B cell (primary cell): Measurements from ENCODE around the gene UBAC1. TPM values are rescaled to one million over a fixed set of nuclear protein-coding genes. Genes with fewer than 3 reads are reported as not detected.
"Not testable (repeated sequence)": the region's sequence is repeated elsewhere in the genome, so short reads cannot be mapped to it uniquely, and the experiment has no call there.

Source experiments
- ATAC-seq: fragments of 200-7000 bp; cut with Tn5 transposase; one replicate; pipeline ENCODE4 v1.10.0; 2021; ENCODE audit warnings: low read depth, mild to moderate bottlenecking, moderate number of reproducible peaks, moderate library complexity
- CTCF ChIA-PET: fragments of 350-600 bp; sonication (Branson Sonifier 250); formaldehyde crosslinking; loops from one replicate; lab custom pipeline; 2021; ENCODE audit warnings: antibody characterized with exemption, inconsistent platforms; lab: Charles Lee
- POLR2A ChIA-PET: fragments of 350-600 bp; sonication (Branson Sonifier 250); formaldehyde crosslinking; loops from one replicate; lab custom pipeline; 2021; ENCODE audit warnings: antibody characterized with exemption; lab: Charles Lee
- DNase-seq: peaks from one replicate; pipeline ENCODE4 v3.0.0; 2013
- H2AFZ ChIP-seq: 2 replicates; pipeline ENCODE4 v1.6.1; 2012; ENCODE audit warnings: mild to moderate bottlenecking, low read depth, low read length; ENCODE audit not compliant: insufficient read depth, poor library complexity, severe bottlenecking
- H3K27ac ChIP-seq, 2 donors: 1 replicate in 1 of 2; 2 replicates in 1 of 2; pipeline ENCODE4 v1.5.1; 2012 to 2013; ENCODE audit warnings: low read length in 2 of 2, mild to moderate bottlenecking in 2 of 2, moderate library complexity in 1 of 2
- H3K27me3 ChIP-seq, 4 experiments: fragments of 200-600 bp in 1 of 4; sonication (generic) in 1 of 4; replicated peaks in 1 of 4; 1 replicate in 2 of 4; 2 replicates in 2 of 4; pipeline versions ENCODE4 v1.6.1 to v1.7.0; 2013 to 2016; ENCODE audit warnings: low read length in 3 of 4, mild to moderate bottlenecking in 2 of 4, mixed read lengths in 1 of 4, moderate library complexity in 1 of 4; ENCODE audit not compliant: insufficient read depth in 4 of 4, control insufficient read depth in 3 of 4; ENCODE audit errors: control extremely low read depth in 1 of 4
- H3K36me3 ChIP-seq, 2 experiments: replicated peaks in 1 of 2; 1 replicate in 1 of 2; 2 replicates in 1 of 2; pipeline versions ENCODE4 v1.6.1 to v1.7.1; 2013; ENCODE audit warnings: low read length in 1 of 2; ENCODE audit not compliant: insufficient read depth in 2 of 2, control insufficient read depth in 1 of 2; ENCODE audit errors: control extremely low read depth in 1 of 2, extremely low read depth in 1 of 2
- H3K4me1 ChIP-seq, 2 donors: fragments of 200-600 bp in 1 of 2; sonication (generic) in 1 of 2; 1 replicate in 1 of 2; 2 replicates in 1 of 2; pipeline versions ENCODE4 v1.5.1 to v1.6.1; 2013 to 2017; ENCODE audit warnings: low read length in 2 of 2; ENCODE audit not compliant: control insufficient read depth in 2 of 2, insufficient read depth in 2 of 2
- H3K4me2 ChIP-seq: replicated peaks from 2 replicates; pipeline ENCODE3; 2012; ENCODE audit warnings: mild to moderate bottlenecking, low read depth, low read length; ENCODE audit not compliant: poor library complexity, severe bottlenecking
- H3K4me3 ChIP-seq, 5 experiments: fragments of 200-600 bp in 1 of 5; sonication (generic) in 1 of 5; 1 replicate in 3 of 5; 2 replicates in 2 of 5; pipeline versions ENCODE4 v1.5.1 to v1.7.0; 2011 to 2016; ENCODE audit warnings: low read length in 4 of 5, mild to moderate bottlenecking in 4 of 5, low read depth in 2 of 5, control low read depth in 1 of 5, moderate library complexity in 1 of 5; ENCODE audit not compliant: insufficient read depth in 1 of 5; ENCODE audit errors: control extremely low read depth in 1 of 5, extremely low read depth in 1 of 5
- H3K79me2 ChIP-seq: fragments of 200-600 bp; sonication (generic); one replicate; pipeline ENCODE4 v1.6.0; 2016; ENCODE audit warnings: low read length; ENCODE audit not compliant: control insufficient read depth, insufficient read depth
- H3K9ac ChIP-seq: fragments of 200-600 bp; sonication (generic); 2 replicates; pipeline ENCODE4 v1.6.1; 2017; ENCODE audit warnings: mild to moderate bottlenecking, low read length, moderate library complexity
- H3K9me3 ChIP-seq, 3 donors: one replicate each; pipeline versions ENCODE4 v1.6.1 to v1.7.1; 2013; ENCODE audit warnings: low read length in 2 of 3; ENCODE audit not compliant: control insufficient read depth in 2 of 3, insufficient read depth in 1 of 3; ENCODE audit errors: control extremely low read depth in 1 of 3
- H4K20me1 ChIP-seq: 2 replicates; pipeline ENCODE4 v1.6.0; 2012; ENCODE audit warnings: mild to moderate bottlenecking, low read length; ENCODE audit not compliant: insufficient read depth, control insufficient read depth, poor library complexity, severe bottlenecking
- H3K27ac Mint-ChIP-seq: one replicate; pipeline ENCODE4 v1.8.0; 2021; ENCODE audit warnings: mixed read lengths
- H3K27me3 Mint-ChIP-seq: one replicate; pipeline ENCODE4 v1.8.0; 2021; ENCODE audit warnings: mixed read lengths
- H3K4me1 Mint-ChIP-seq: one replicate; pipeline ENCODE4 v1.8.0; 2021; ENCODE audit warnings: mixed read lengths
- H3K4me3 Mint-ChIP-seq: one replicate; pipeline ENCODE4 v1.8.0; 2021; ENCODE audit warnings: mixed read lengths
- H3K9me3 Mint-ChIP-seq: one replicate; pipeline ENCODE4 v1.8.0; 2022; ENCODE audit warnings: mixed read lengths; ENCODE audit not compliant: insufficient read depth
- EZH2 ChIP-seq: IDR thresholded peaks from 2 replicates; pipeline ENCODE4 v1.6.1; 2012; ENCODE audit warnings: borderline replicate concordance, low read depth, mild to moderate bottlenecking, moderate library complexity, low read length; ENCODE audit not compliant: insufficient read depth, poor library complexity, severe bottlenecking
- WGBS: methylation state at CpG from one replicate; pipeline ENCODE4 v1.1.5; 2013; ENCODE audit warnings: missing lambda C conversion rate; ENCODE audit not compliant: insufficient coverage; 5-methylcytosine and 5-hydroxymethylcytosine counted together
- intact Hi-C: fragments of 100-400 bp; cut with micrococcal nuclease; formaldehyde crosslinking; loops from one replicate; pipeline ENCODE4 v1.10.0; 2022
- polyA plus RNA-seq: library from polyadenylated mRNA; depleted of rRNA; stranded (reverse); fragments of >200 nt; gene quantifications from 2 replicates; pipeline ENCODE4 v1.2.3, GENCODE V29; 2012
- total RNA-seq, 2 donors: library from RNA; stranded (reverse); fragments of 120-200 nt in 1 of 2; gene quantifications; 1 replicate in 1 of 2; 2 replicates in 1 of 2; pipeline versions ENCODE4 v1.2.3 to v1.2.4, GENCODE V29; 2013 to 2022
- TF ChIP-seq, protein P1 (sequence below): fragments of 200-600 bp; IDR thresholded peaks from one replicate; pipeline ENCODE4 v1.8.0; 2022; ENCODE audit warnings: antibody characterized with exemption, mild to moderate bottlenecking

Gene UBAC1
- total and polyA plus RNA-seq, 2 donors (not counting 1 experiment from before 2014, with no cell fraction given): 30.8 to 31.1 TPM

DNA sequence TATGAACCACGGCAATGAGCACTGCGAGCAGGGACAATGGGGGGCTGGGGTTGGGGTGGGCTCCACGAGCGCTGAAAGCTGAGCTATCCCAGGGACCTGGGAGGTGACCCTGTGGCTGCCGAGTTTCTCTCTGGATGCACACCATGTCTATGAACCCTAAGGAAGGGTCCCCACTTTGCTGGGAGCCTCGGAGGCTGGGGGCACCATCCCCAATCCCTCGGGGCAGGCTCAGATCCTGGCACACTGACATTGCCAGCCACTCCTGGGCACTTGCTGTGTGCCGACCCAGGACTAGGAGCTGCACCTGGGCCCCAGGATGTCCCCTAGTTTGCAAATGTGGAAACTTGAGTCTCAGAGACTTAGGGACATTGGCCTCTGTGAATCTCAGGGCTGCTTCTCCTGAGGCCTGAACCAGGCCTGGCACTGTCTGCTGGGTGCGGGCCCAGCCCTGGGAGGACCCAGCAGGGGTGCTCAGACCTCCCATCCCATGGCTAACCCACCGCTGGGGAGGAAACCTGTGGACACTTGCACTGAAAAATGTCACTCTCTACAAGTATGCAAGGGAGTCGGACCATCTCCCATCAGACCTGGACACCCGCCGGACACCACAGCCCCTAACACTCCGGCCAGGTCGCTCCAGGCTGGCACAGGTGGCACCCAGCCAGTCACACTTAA, 40.8 kb downstream of the UBAC1 start:
- whole genome bisulfite sequencing: 98% methylated on average over 12 of the region's 15 CpGs
- ATAC-seq: no peak
- Histone ChIP-seq H3K9me3 (peaks cover 0 to 41% (median 25%) of the 10 kb centered on the region in 3 donors), H3K9ac (no peak overlapping the region), H2AFZ (no peak overlapping the region), H3K4me2 (no peak overlapping the region), H3K4me3 (no peak overlapping the region), H3K27ac (no peak overlapping the region), H3K36me3 (peaks cover 4% of the 10 kb centered on the region in 2 experiments), H3K4me1 (peaks cover 5 to 9% of the 10 kb centered on the region in 2 donors), H4K20me1 (no peaks in the 10 kb centered on the region), H3K27me3 (no peaks in the 10 kb centered on the region), H3K79me2 (no peaks in the 10 kb centered on the region)
- Mint-ChIP-seq H3K27me3 (no peaks in the 10 kb centered on the region), H3K9me3 (peaks cover 15% of the 10 kb centered on the region), H3K4me3 (no peak overlapping the region), H3K4me1 (peaks cover 16% of the 10 kb centered on the region), H3K27ac (no peak overlapping the region)
- TF ChIP-seq EZH2: no peak
- TF ChIP-seq, protein P1, sequence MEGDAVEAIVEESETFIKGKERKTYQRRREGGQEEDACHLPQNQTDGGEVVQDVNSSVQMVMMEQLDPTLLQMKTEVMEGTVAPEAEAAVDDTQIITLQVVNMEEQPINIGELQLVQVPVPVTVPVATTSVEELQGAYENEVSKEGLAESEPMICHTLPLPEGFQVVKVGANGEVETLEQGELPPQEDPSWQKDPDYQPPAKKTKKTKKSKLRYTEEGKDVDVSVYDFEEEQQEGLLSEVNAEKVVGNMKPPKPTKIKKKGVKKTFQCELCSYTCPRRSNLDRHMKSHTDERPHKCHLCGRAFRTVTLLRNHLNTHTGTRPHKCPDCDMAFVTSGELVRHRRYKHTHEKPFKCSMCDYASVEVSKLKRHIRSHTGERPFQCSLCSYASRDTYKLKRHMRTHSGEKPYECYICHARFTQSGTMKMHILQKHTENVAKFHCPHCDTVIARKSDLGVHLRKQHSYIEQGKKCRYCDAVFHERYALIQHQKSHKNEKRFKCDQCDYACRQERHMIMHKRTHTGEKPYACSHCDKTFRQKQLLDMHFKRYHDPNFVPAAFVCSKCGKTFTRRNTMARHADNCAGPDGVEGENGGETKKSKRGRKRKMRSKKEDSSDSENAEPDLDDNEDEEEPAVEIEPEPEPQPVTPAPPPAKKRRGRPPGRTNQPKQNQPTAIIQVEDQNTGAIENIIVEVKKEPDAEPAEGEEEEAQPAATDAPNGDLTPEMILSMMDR: no peak
- no peak for DNase-seq
- intact Hi-C loops: no loop called here
- ChIA-PET CTCF (interaction anchor here (0.7 kb wide), 1 partner anchor 56 kb away, joined by 3 read pairs; no protein-coding TSS in a partner anchor), POLR2A (no interaction called here)

DNA sequence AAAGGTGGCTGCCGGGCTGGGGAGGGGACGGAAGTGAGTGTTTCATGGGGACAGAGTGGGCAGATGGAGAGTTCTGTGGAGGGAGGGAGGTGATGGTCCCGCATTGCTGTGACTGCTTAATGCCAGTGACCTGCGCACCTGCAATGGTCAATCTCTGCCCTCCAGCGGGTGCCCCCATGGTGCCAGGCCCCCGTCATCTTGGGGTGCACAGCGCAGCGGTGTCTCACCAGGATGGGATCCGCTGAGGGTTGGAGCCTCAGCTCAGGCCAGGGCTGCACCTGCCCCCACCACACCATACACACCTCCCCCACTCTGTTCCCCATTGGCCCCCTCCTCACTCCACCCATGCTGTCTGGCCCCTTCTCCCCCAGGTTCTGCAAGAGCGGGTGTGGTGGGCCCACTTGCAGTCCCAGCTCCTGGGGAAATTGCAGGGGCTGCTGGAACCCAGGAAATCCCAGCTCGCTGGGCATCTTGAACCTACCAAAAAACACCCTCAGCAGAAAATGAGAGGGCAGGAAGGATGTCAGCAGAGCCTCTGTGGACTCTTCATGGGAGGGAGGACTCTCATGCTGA, 41.8 kb downstream of the UBAC1 start:
- Mint-ChIP-seq H3K27ac (no peak overlapping the region), H3K4me1 (peaks cover 16% of the 10 kb centered on the region), H3K9me3 (peaks cover 15% of the 10 kb centered on the region), H3K4me3 (no peak overlapping the region), H3K27me3 (no peaks in the 10 kb centered on the region)
- intact Hi-C loops: no loop called here
- H3K9ac ChIP-seq: no peak overlapping the region
- WGBS: 99% methylated on average over 9 of the region's 11 CpGs
- ChIA-PET CTCF (interaction anchor here (0.7 kb wide), 1 partner anchor 55 kb away, joined by 3 read pairs; no protein-coding TSS in a partner anchor), POLR2A (no interaction called here)
- H4K20me1 ChIP-seq: no peaks in the 10 kb centered on the region
- H3K79me2 ChIP-seq: no peaks in the 10 kb centered on the region
- H2AFZ ChIP-seq: no peak overlapping the region
- peaks cover 0 to 51% (median 32%) of the 10 kb centered on the region in 3 donors for H3K9me3 ChIP-seq
- H3K4me2 ChIP-seq: no peak overlapping the region
- no peak for ATAC-seq
- no peak for DNase-seq
- H3K4me3 ChIP-seq: no peak overlapping the region
- H3K36me3 ChIP-seq: peaks cover 5 to 12% of the 10 kb centered on the region in 2 experiments
- TF ChIP-seq, protein P1: no peak
- H3K27ac ChIP-seq: no peak overlapping the region
- H3K4me1 ChIP-seq: peaks cover 5 to 9% of the 10 kb centered on the region in 2 donors
- no peaks in the 10 kb centered on the region for H3K27me3 ChIP-seq

DNA sequence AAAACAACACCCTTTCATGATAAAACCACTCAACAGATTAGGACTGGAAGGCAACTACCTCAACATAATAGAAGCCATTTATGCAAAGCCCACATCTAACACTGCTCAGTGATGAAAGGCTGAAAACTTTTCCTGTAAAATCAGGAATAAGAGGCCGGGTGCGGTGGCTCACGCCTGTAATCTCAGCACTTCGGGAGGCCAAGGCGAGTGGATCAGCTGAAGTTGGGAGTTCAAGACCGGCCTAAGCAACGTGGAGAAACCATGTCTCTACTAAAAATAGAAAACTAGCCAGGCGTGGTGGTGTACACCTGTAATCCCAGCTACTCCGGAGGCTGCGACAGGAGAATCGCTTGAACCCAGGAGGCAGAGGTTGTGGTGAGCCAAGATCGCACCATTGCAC, 44.9 kb downstream of the UBAC1 start:
- H3K4me3 Mint-ChIP-seq, POLR2A ChIA-PET, H3K27me3 Mint-ChIP-seq, H3K4me1 ChIP-seq, H3K27ac Mint-ChIP-seq, intact Hi-C loops, H3K79me2 ChIP-seq, H3K4me3 ChIP-seq, DNase-seq, H3K27ac ChIP-seq, H3K4me2 ChIP-seq, H2AFZ ChIP-seq, H3K9ac ChIP-seq, H3K27me3 ChIP-seq, ATAC-seq, CTCF ChIA-PET: not testable (repeated sequence)
- Histone ChIP-seq H3K9me3 (peaks cover 0 to 68% (median 34%) of the 10 kb centered on the region in 3 donors), H3K36me3 (peaks cover 5 to 28% of the 10 kb centered on the region in 2 experiments), H4K20me1 (peaks cover 11% of the 10 kb centered on the region)
- WGBS: 96% methylated on average over 11 of the region's 12 CpGs
- Mint-ChIP-seq H3K4me1 (peaks cover 21% of the 10 kb centered on the region), H3K9me3 (peaks cover 15% of the 10 kb centered on the region)
